Ovary (tissue), 3 donors: ENCODE data around the gene DYNC2LI1.

Experiments used
- CTCF ChIP-seq, 3 donors: fragments of 450-650 bp in 2 of 3; fragments of 200-600 bp in 1 of 3; IDR thresholded peaks; one replicate each; pipeline versions ENCODE4 v1.5.1 to v1.8.0; 2016 to 2022; ENCODE audit warnings: antibody characterized with exemption in 3 of 3, mild to moderate bottlenecking in 1 of 3
- EP300 ChIP-seq: sonication (generic); formaldehyde crosslinking; IDR thresholded peaks from one replicate; pipeline ENCODE4 v1.6.1; 2017; ENCODE audit warnings: antibody characterized with exemption
- POLR2A ChIP-seq: fragments of 450-650 bp; IDR thresholded peaks from one replicate; pipeline ENCODE4 v1.6.1; 2017; ENCODE audit warnings: antibody characterized with exemption, mild to moderate bottlenecking, moderate library complexity
- donor health status: DM: no; HTN: no; CAD: no.

- TF ChIP-seq CTCF (IDR thresholded peaks at IDR 0.05) = no peak
- TF ChIP-seq EP300 = no peak
- no peak for TF ChIP-seq POLR2A
Observed at GRCh38 chr2:43787895-43788294, 14.1 kb downstream of the DYNC2LI1 start.
